K562 (cell line): ENCODE results near the gene DRGX. TPM values are rescaled to one million over a fixed set of nuclear protein-coding genes. Genes with fewer than 3 reads are reported as not detected.

Experiments used
- ATAC-seq: fragments of 200-7000 bp; cut with Tn5 transposase; 3 replicates; pipeline ENCODE4 v1.9.1; 2020; ENCODE audit warnings: moderate library complexity
- BruUV-seq: library from RNA; stranded (reverse); fragments of 400-500 nt; replicated peaks from 2 replicates; lab custom pipeline; 2021; lab: Mats Ljungman, UMichigan
- CTCF ChIA-PET: fragments of 300-600 bp; formaldehyde crosslinking; extraction: SDS; loops from one replicate; lab custom pipeline; 2021; ENCODE audit warnings: low intra/inter-chr PET ratio; lab: Yijun Ruan, JAX
- POLR2A ChIA-PET: fragments of 300-600, 350-650 bp; sonication (Branson Sonifier 250); formaldehyde crosslinking; extraction: SDS; loops from one replicate; lab custom pipeline; 2021; ENCODE audit warnings: antibody characterized with exemption, inconsistent platforms; lab: Yijun Ruan, JAX
- DNase-seq, 4 experiments: peaks; one replicate each; pipeline versions ENCODE4 v3.0.0 to v3.0.0-alpha.2; 2011 to 2018; ENCODE audit warnings: low spot score in 3 of 4, mixed read lengths in 3 of 4; ENCODE audit errors: extremely low read depth in 1 of 4
- FAIRE-seq: peaks from 2 replicates; lab custom pipeline; 2011; peaks lifted over from hg19 to GRCh38; lab: Jason Lieb, UNC
- H2AFZ ChIP-seq: 2 replicates; pipeline ENCODE4 v1.6.0; 2011; ENCODE audit warnings: low read depth, low read length, control low read depth, inconsistent platforms
- H3K27ac ChIP-seq: fragments of 200-600 bp; 3 replicates; pipeline ENCODE4 v1.8.0; 2011; ENCODE audit warnings: low read depth, mild to moderate bottlenecking, control low read depth, inconsistent platforms, low read length, moderate library complexity, mixed read lengths; ENCODE audit errors: extremely low read depth
- H3K27me3 ChIP-seq, 2 experiments: fragments of 300-600 bp in 1 of 2; 2 replicates in 1 of 2; 3 replicates in 1 of 2; pipeline versions ENCODE4 v1.6.0 to v1.8.0; 2011; ENCODE audit warnings: inconsistent platforms in 2 of 2, low read length in 2 of 2, mild to moderate bottlenecking in 1 of 2, mixed read lengths in 1 of 2, moderate library complexity in 1 of 2; ENCODE audit not compliant: control insufficient read depth in 2 of 2, insufficient read depth in 2 of 2
- H3K36me3 ChIP-seq: fragments of 300-600 bp; 3 replicates; pipeline ENCODE4 v1.8.0; 2011; ENCODE audit warnings: mild to moderate bottlenecking, low read length, inconsistent platforms; ENCODE audit not compliant: control insufficient read depth, insufficient read depth
- H3K4me1 ChIP-seq, 2 experiments: fragments of 200-600 bp in 1 of 2; replicated peaks in 1 of 2; 2 replicates in 1 of 2; 3 replicates in 1 of 2; pipeline versions ENCODE4 v1.5.1 to v1.8.0; 2011; ENCODE audit warnings: inconsistent platforms in 2 of 2, low read length in 2 of 2, mild to moderate bottlenecking in 1 of 2, mixed read lengths in 1 of 2, moderate library complexity in 1 of 2; ENCODE audit not compliant: control insufficient read depth in 2 of 2, insufficient read depth in 2 of 2
- H3K4me2 ChIP-seq: 2 replicates; pipeline ENCODE4 v1.6.1; 2011; ENCODE audit warnings: low read length, control low read depth, inconsistent platforms, mixed read lengths; ENCODE audit not compliant: insufficient read depth
- H3K4me3 ChIP-seq: fragments of 200-600 bp; sonication (generic), shearing (Covaris generic); 2 replicates; pipeline ENCODE4 v1.5.1; 2016; ENCODE audit warnings: control low read depth, inconsistent platforms
- H3K79me2 ChIP-seq: fragments of 200-600 bp; 3 replicates; pipeline ENCODE4 v1.8.0; 2011; ENCODE audit warnings: low read length, inconsistent platforms; ENCODE audit not compliant: control insufficient read depth, insufficient read depth
- H3K9ac ChIP-seq, 2 experiments: 2 replicates each; pipeline versions ENCODE4 v1.6.0 to v1.6.1; 2011; ENCODE audit warnings: low read depth in 2 of 2, low read length in 2 of 2, control low read depth in 1 of 2, inconsistent platforms in 1 of 2, mild to moderate bottlenecking in 1 of 2, mixed read lengths in 1 of 2; ENCODE audit not compliant: insufficient read depth in 1 of 2
- H3K9me1 ChIP-seq: one replicate; pipeline ENCODE4 v1.6.0; 2011; ENCODE audit warnings: inconsistent platforms, mild to moderate bottlenecking, low read length, moderate library complexity; ENCODE audit not compliant: control insufficient read depth, insufficient read depth
- H3K9me3 ChIP-seq: replicated peaks from 2 replicates; pipeline ENCODE4 v1.5.1; 2011; ENCODE audit warnings: low read depth, low read length, inconsistent platforms; ENCODE audit not compliant: control insufficient read depth, insufficient read depth
- H4K20me1 ChIP-seq: replicated peaks from 2 replicates; pipeline ENCODE4 v1.6.1; 2011; ENCODE audit warnings: low read length, inconsistent platforms, mixed read lengths; ENCODE audit not compliant: control insufficient read depth, insufficient read depth
- ASH1L ChIP-seq: fragments of 450-650 bp; IDR thresholded peaks from 2 replicates; pipeline ENCODE4 v1.6.1; 2018; ENCODE audit warnings: borderline replicate concordance, mild to moderate bottlenecking, low read depth; ENCODE audit not compliant: partially characterized antibody
- BMI1 ChIP-seq: fragments of 150-350 bp; IDR thresholded peaks from 2 replicates; pipeline ENCODE4 v1.6.1; 2014; ENCODE audit warnings: low read length
- CEBPB ChIP-seq: fragments of 450-650 bp; IDR thresholded peaks from 2 replicates; pipeline ENCODE4 v1.6.1; 2016; ENCODE audit warnings: missing genetic modification characterization, missing compliant biosample characterization
- CEBPG ChIP-seq, 3 experiments: fragments of 200-800 bp in 1 of 3; sonication (Bioruptor generic) in 1 of 3; sonication (generic) in 1 of 3; formaldehyde crosslinking in 1 of 3; IDR thresholded peaks in 2 of 3; conservative IDR thresholded peaks in 1 of 3; 2 replicates each; pipeline versions ENCODE4 v1.6.1 to v1.8.0; 2016 to 2022; ENCODE audit warnings: missing compliant biosample characterization in 2 of 3, missing genetic modification characterization in 2 of 3, mild to moderate bottlenecking in 1 of 3, missing genetic modification reagents in 1 of 3
- DACH1 ChIP-seq: fragments of 450-650 bp; IDR thresholded peaks from 2 replicates; pipeline ENCODE4 v1.6.1; 2018; ENCODE audit not compliant: partially characterized antibody
- ETV1 ChIP-seq: fragments of 450-650 bp; conservative IDR thresholded peaks from 2 replicates; pipeline ENCODE4 v1.6.1; 2016; ENCODE audit warnings: missing genetic modification characterization, control low read depth, low read depth, missing compliant biosample characterization
- FOXP1 ChIP-seq: sonication (generic); formaldehyde crosslinking; IDR thresholded peaks from 2 replicates; pipeline ENCODE4 v1.8.0; 2022; ENCODE audit warnings: mild to moderate bottlenecking, missing genetic modification reagents
- HMG20A ChIP-seq: fragments of 450-650 bp; formaldehyde crosslinking; conservative IDR thresholded peaks from 2 replicates; pipeline ENCODE4 v1.4.0; 2020; ENCODE audit warnings: mild to moderate bottlenecking, mixed read lengths
- KLF6 ChIP-seq: fragments of 250-450 bp; sonication (Bioruptor Pico); IDR thresholded peaks from 2 replicates; pipeline ENCODE4 v1.4.0; 2020; ENCODE audit warnings: mild to moderate bottlenecking, moderate library complexity, borderline replicate concordance
- PTRF ChIP-seq: fragments of 450-650 bp; IDR thresholded peaks from 2 replicates; pipeline ENCODE4 v1.6.1; 2016; ENCODE audit warnings: mild to moderate bottlenecking, missing genetic modification characterization, missing compliant biosample characterization
- RAD21 ChIP-seq, 2 experiments: fragments of 250-450 bp in 1 of 2; fragments of 450-650 bp in 1 of 2; sonication (Bioruptor Pico) in 1 of 2; formaldehyde crosslinking in 1 of 2; IDR thresholded peaks in 1 of 2; conservative IDR thresholded peaks in 1 of 2; 2 replicates each; pipeline versions ENCODE4 v1.4.0 to v1.8.0; 2020 to 2022; ENCODE audit warnings: mild to moderate bottlenecking in 2 of 2, moderate library complexity in 1 of 2
- RFX1 ChIP-seq: fragments of 450-650 bp; IDR thresholded peaks from 2 replicates; pipeline ENCODE4 v1.6.1; 2016; ENCODE audit warnings: mild to moderate bottlenecking, moderate library complexity
- SP2 ChIP-seq: IDR thresholded peaks from 2 replicates; pipeline ENCODE4 v1.6.1; 2011; ENCODE audit warnings: mild to moderate bottlenecking, low read depth, low read length, moderate library complexity; ENCODE audit not compliant: poor library complexity, severe bottlenecking; ENCODE audit errors: extremely low read depth
- SRF ChIP-seq, 2 experiments: fragments of 250-450, 450-650 bp in 1 of 2; sonication (Bioruptor Pico) in 1 of 2; sonication (generic) in 1 of 2; formaldehyde crosslinking; IDR thresholded peaks; 2 replicates each; pipeline versions ENCODE4 v1.5.0 to v1.5.1; 2020 to 2022; ENCODE audit warnings: mild to moderate bottlenecking in 1 of 2, missing genetic modification reagents in 1 of 2
- ZBTB1 ChIP-seq: sonication (generic); formaldehyde crosslinking; IDR thresholded peaks from 2 replicates; pipeline ENCODE4 v1.8.1; 2023; ENCODE audit warnings: missing genetic modification reagents, low read depth, mild to moderate bottlenecking, borderline replicate concordance
- ZC3H11A ChIP-seq: IDR thresholded peaks from 2 replicates; pipeline ENCODE4 v1.6.1; 2012; ENCODE audit warnings: low read depth, low read length, improper control_type of control experiment
- ZFX ChIP-seq: sonication (generic); formaldehyde crosslinking; IDR thresholded peaks from 2 replicates; pipeline ENCODE4 v1.8.0; 2022; ENCODE audit warnings: mild to moderate bottlenecking, missing genetic modification reagents, moderate library complexity
- ZNF79 ChIP-seq: fragments of 250-450 bp; sonication (Bioruptor Pico); IDR thresholded peaks from 2 replicates; pipeline ENCODE4 v1.4.0; 2020; ENCODE audit warnings: low read depth, mild to moderate bottlenecking, moderate library complexity
- WGBS: fragments of 100-300 bp; shearing (Covaris generic); methylation state at CpG from one replicate; pipeline ENCODE4 v1.1.6; 2016; ENCODE audit warnings: low coverage, mixed read lengths; ENCODE audit not compliant: insufficient coverage; ENCODE audit errors: missing lambda C conversion rate; 5-methylcytosine and 5-hydroxymethylcytosine counted together
- in situ Hi-C: fragments of 300-500 bp; cut with MboI; formaldehyde crosslinking; loops from 4 replicates; pipeline ENCODE4 v1.15.0; 2018; ENCODE audit warnings: inconsistent platforms, mixed read lengths
- intact Hi-C: fragments of 100-400 bp; cut with micrococcal nuclease; formaldehyde crosslinking; loops from 2 replicates; pipeline ENCODE4 v1.14.2; 2022
- polyA plus RNA-seq, 8 experiments: library from polyadenylated mRNA; depleted of rRNA in 4 of 8; stranded (reverse) in 5 of 8; unstranded in 3 of 8; fragments of >200 nt; fragmentation: Nextera tagmentation in 2 of 8; fragmentation: Illumina TruSeq in 1 of 8; extraction: Ambion mirVana in 2 of 8; extraction: Trizol in 1 of 8; gene quantifications; 2 replicates each; pipeline versions ENCODE4 v1.2.1 to v1.2.3, GENCODE V29; 2011 to 2014; ENCODE audit warnings: inconsistent platforms in 1 of 8, missing spikeins in 1 of 8
- total RNA-seq, 7 experiments: library from RNA; depleted of rRNA in 6 of 7; stranded (reverse); fragments of >200 nt in 6 of 7; fragmentation: Illumina TruSeq in 2 of 7; extraction: Trizol in 2 of 7; gene quantifications; 2 replicates each; pipeline versions ENCODE4 v1.2.1 to v1.2.3, GENCODE V29; 2011 to 2021; ENCODE audit warnings: low replicate concordance in 1 of 7
- TF ChIP-seq, protein P1 (sequence below): fragments of 150-350 bp; IDR thresholded peaks from 2 replicates; pipeline ENCODE4 v1.6.1; 2014; ENCODE audit warnings: low read depth, mild to moderate bottlenecking, low read length, borderline replicate concordance

Gene DRGX
- total and polyA plus RNA-seq, 9 of the 15 experiments (the other 6 are each of a cell fraction or from before 2014, with no cell fraction given), result not detected

DNA sequence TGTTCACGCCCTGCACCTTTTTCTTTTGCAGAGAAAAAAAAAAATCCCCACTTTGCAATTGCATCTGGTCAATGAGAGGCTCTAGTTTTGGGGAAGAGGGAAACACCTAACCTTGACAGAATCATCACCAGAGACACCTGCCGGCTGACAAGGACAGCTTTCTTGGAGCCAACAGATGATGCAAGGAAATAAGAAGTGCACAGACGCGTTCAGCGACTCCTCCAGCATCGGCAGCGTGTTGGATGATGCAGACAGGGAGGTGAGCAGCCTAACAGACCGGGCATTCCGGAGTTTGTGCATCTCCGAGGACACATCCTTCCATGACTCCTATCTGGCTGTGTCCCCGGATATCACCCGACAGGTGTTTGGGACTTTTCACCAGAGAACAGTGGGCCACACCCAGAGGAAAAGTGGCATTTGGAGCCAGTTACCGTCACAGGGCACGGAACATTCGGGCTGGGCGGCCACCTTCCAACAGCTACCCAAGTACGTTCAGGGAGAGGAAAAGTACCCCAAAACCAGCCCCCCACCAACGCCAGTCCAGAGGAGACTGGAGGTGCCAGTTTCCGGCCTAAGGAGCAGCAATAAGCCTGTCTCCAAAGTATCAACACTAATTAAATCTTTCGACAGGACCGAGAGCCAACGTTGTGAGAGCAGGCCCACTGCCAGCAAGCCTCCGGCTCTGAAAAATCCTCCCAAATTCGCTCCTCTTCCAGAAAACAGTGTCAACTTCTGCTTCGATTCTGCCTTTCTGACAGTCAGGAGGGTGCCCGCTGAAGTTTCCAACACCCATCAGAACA lies 73.3 kb downstream of the DRGX start:
- 73% methylated on average over 26 of the region's 26 CpGs for WGBS
- H3K27ac ChIP-seq, result no peak overlapping the region
- peaks cover 25% of the 10 kb centered on the region; the same call in 2 of the 3 replicates for H3K36me3 ChIP-seq
- BruUV-seq, result no TSS peak
- H3K9me1 ChIP-seq, result no peaks in the 10 kb centered on the region
- no peak overlapping the region for H2AFZ ChIP-seq
- no peak for DNase-seq
- intact Hi-C loops, result no loop called here
- H3K27me3 ChIP-seq, result no peaks in the 10 kb centered on the region
- H3K4me3 ChIP-seq, result no peak overlapping the region
- ATAC-seq, result no peak
- CTCF ChIA-PET, result no interaction called here
- FAIRE-seq, result no peak
- H3K9ac ChIP-seq, result no peak overlapping the region; a peak in 1 of 4 replicates
- POLR2A ChIA-PET, result interaction anchor here (1.7 kb wide), 1 partner anchor 21 kb away, joined by 7 read pairs; no protein-coding TSS in a partner anchor
- no peak overlapping the region for H3K4me2 ChIP-seq
- no peaks in the 10 kb centered on the region; a peak in 1 of 5 replicates for H3K4me1 ChIP-seq
- in situ Hi-C loops, result no loop called here
- no peaks in the 10 kb centered on the region for H3K9me3 ChIP-seq
- no peaks in the 10 kb centered on the region for H3K79me2 ChIP-seq
- H4K20me1 ChIP-seq, result no peaks in the 10 kb centered on the region
- TF ChIP-seq BMI1, result no peak
- TF ChIP-seq SRF (CRISPR knock-in tag; IDR thresholded peaks at IDR 0.05), result no peak
- no peak for TF ChIP-seq RFX1
- no peak for TF ChIP-seq CEBPG (CRISPR knock-in tag; IDR thresholded peaks at IDR 0.05)
- TF ChIP-seq CEBPG (tag; conservative IDR thresholded peaks at IDR 0.05 in 1 of 2, IDR thresholded peaks at IDR 0.05 in 1 of 2), result no peak
- no peak for TF ChIP-seq KLF6 (CRISPR knock-in tag)
- TF ChIP-seq SP2, result no peak
- TF ChIP-seq, protein P1, sequence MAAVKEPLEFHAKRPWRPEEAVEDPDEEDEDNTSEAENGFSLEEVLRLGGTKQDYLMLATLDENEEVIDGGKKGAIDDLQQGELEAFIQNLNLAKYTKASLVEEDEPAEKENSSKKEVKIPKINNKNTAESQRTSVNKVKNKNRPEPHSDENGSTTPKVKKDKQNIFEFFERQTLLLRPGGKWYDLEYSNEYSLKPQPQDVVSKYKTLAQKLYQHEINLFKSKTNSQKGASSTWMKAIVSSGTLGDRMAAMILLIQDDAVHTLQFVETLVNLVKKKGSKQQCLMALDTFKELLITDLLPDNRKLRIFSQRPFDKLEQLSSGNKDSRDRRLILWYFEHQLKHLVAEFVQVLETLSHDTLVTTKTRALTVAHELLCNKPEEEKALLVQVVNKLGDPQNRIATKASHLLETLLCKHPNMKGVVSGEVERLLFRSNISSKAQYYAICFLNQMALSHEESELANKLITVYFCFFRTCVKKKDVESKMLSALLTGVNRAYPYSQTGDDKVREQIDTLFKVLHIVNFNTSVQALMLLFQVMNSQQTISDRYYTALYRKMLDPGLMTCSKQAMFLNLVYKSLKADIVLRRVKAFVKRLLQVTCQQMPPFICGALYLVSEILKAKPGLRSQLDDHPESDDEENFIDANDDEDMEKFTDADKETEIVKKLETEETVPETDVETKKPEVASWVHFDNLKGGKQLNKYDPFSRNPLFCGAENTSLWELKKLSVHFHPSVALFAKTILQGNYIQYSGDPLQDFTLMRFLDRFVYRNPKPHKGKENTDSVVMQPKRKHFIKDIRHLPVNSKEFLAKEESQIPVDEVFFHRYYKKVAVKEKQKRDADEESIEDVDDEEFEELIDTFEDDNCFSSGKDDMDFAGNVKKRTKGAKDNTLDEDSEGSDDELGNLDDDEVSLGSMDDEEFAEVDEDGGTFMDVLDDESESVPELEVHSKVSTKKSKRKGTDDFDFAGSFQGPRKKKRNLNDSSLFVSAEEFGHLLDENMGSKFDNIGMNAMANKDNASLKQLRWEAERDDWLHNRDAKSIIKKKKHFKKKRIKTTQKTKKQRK, result no peak
- no peak for TF ChIP-seq HMG20A (CRISPR knock-in tag)
- no peak for TF ChIP-seq ZBTB1 (CRISPR knock-in tag)
- TF ChIP-seq FOXP1 (CRISPR knock-in tag), result no peak
- no peak for TF ChIP-seq ZFX
- TF ChIP-seq ASH1L, result no peak
- no peak for TF ChIP-seq ZNF79 (CRISPR knock-in tag)
- no peak for TF ChIP-seq CEBPB (tag)
- TF ChIP-seq ZC3H11A, result no peak
- TF ChIP-seq RAD21 (CRISPR knock-in tag; conservative IDR thresholded peaks at IDR 0.05 in 1 of 2, IDR thresholded peaks at IDR 0.05 in 1 of 2), result no peak
- no peak for TF ChIP-seq PTRF (tag)
- TF ChIP-seq ETV1 (tag), result no peak
- TF ChIP-seq DACH1, result no peak
